HG03280 (cell line): ENCODE data around the gene MTA3.
"Not testable (repeated sequence)": the region's sequence is repeated elsewhere in the genome, so short reads cannot be mapped to it uniquely, and the experiment has no call there.

Experiments used
- ATAC-seq: cut with Tn5 transposase; IDR thresholded peaks from one replicate; pipeline ENCODE4 v1.9.1; 2021; ENCODE audit warnings: mild to moderate bottlenecking, moderate library complexity; ENCODE audit not compliant: unreplicated experiment

The MTA3 gene

DNA sequence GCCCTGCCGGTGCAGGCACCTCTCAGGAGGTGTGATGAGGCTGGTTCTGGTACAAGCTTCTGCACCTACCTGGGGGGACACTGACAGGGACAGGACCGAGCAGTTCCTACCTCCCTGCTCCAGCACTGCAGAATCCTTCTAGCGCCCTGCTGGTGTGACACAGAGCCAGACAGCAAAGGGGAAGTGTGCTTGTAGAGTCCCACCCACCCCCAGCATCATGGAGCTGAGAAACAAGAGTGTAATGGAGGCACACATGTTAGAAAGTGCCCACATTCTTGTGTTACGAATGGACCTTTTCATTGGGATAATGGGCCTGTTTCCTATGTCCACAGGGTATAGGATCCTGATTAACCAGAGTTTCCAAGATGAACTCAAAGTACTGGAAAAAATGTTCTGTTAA is 157.2 kb downstream of the MTA3 start:
- no peak for ATAC-seq

GRCh38 chr2:42726680-42727079 is 158.2 kb downstream of the MTA3 start:
- no peak for ATAC-seq

- not testable (repeated sequence) for ATAC-seq
Measured at GRCh38 chr2:42731316-42731715, 162.9 kb downstream of the MTA3 start.

DNA sequence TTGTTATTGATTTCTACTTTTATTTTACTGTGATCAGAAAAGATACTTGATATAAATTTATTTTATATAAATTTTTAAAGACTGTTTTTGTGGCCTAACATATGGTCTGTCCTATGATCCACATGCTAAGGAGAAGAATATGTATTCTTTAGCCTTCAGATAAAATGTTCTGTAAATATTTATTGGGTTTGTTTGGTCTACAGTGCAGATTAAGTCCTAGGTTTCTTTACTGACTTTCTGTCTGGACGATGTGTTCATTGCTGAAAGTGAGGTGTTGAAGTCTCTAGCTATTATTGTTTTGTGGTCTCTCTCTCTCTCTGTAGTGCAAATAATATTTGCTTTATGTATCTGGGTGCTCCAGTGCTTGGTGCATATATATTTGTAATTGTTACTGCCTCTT is 165.4 kb downstream of the MTA3 start:
- ATAC-seq, result no peak

DNA sequence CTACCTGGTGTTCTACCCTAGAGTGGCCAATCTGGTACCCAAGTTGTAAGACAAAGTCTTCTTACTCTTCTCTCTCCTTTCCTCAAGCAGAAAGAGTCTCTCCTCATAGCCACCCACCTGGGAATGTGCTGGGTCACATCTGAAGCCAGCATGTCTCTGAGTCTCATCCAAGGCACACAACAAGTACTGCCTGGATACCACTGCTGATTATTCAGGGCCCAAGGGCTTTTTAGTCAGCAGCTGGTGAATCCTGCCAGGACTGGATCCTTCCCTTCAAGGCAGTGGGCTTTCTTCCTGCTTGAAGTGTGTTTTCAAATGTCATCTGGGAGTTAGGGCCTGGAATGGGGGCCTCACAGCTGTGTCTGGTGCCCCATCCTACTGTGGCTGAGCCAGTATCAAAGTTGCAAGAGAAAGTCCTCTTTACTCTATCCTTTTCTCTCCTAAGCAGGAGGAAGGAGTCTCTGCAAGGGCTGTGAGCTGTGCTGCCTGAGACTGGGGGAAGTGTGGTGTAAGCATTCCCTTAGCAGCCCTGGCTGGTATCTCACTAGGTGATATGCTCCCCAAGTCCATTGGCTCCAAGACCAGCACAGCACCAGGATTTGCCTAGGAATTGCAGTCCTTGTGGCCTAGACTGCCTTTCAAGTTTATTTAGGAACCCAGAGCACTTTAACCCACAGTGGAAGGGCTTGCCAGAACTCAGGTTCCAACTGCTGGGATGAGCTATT is 168.3 kb downstream of the MTA3 start:
- ATAC-seq, result no peak

- ATAC-seq, result no peak
Measured at GRCh38 chr2:42741140-42741539, 172.7 kb downstream of the MTA3 start.

GRCh38 chr2:42742740-42743658 is 174.6 kb downstream of the MTA3 start:
- ATAC-seq, result no peak

DNA sequence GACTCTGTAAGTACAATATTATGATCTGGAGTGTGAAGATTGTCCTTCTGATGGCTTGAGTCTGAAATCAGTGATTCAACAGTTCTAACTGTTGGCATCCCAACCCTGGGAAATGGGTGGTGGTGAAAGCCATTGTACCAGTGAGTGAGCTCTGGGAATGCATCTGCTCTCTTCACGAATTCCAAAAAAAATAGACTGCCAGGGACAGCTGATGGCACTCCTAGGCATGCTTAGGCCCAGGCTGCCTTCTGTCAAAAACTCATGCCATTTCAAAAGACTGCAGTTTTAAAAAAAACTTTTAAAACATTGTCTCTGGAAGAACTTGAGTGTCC is 175.2 kb downstream of the MTA3 start:
- ATAC-seq, result no peak

DNA sequence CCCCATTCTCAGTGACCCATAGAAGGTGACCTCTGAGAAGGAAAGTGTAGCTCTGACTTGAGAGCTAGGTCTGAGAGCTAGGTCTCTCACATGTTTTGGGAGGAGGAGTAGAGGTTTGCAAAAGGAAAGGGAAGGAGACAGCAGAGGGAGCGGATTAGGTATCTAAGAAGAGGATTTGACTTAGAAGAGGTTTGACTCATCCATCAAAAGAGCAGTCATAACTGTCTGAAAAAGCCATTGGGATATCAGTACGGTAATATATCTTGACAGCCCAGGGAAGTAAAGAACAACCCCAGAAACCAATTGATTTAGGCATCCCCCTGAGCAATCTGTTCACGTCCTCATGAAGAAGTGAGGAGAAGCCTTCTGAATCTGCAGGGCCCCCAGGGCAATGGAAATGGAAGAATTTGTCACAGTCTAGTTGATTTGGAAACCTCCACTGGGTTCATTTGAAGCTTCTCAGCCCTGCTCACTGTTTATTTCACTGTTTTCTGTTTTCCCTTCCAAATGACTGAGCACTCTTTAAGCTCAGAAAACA is 176.2 kb downstream of the MTA3 start:
- no peak for ATAC-seq

DNA sequence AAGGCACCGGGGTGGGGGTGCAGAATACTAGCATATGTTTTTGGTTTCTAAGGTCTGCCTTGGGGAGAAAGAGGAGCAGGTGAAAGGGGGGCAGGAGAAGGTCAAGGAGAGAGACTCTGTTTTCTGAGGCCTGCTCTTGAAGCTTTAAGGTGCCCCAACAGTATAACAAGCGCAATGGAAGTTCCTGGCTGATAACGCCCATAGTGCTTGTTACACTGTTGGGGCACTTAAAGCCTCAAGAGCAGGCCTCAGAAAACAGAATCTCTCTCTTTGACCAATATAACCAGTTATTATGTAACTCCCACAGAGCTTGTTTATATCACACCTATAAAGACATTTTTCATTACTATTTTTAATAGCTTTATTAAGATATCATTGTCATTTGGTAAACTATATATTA is 179.0 kb downstream of the MTA3 start:
- ATAC-seq, result no peak

GRCh38 chr2:42748840-42749239 is 180.4 kb downstream of the MTA3 start:
- no peak for ATAC-seq

- peak; percentile 54 for ATAC-seq
Measured at GRCh38 chr2:42752314-42752713, 183.9 kb downstream of the MTA3 start.

- ATAC-seq, result no peak
Measured at GRCh38 chr2:42752816-42753813, 184.7 kb downstream of the MTA3 start.

DNA sequence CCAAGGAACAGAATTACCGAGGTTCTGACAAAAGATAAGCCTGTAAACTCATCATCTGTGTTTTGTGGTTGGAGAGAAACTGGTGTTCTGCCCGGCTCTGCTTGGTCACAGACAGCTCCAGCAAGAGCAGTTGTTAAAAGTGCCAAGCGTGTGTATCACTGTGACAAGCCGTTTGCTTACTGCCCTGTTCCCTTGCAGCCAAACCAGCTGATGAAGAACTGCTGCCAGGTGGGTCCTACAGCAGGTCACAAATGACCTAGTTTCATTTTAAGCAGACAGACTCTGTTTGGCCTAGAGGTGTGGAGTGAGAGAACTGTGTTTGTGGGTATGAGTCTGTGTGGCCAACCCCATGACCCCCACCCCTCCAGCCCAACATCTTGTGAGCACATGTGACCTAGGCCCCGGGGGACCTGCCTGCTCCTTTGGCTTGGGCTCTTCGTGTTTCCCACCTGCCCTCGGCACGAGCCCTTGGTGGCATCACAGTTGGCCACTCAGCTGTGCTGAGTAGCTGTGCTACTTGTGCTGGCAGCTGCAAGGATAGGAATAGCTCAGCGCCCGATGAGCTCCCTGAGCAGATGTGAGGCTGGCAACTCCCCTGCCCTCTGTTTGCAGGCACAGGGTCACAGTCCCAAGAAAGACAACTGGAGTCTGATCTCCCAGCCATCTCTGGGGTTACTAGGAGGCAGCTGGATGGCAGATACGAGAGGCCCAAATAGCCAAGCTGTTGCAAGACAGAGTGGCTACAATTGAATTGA is 185.8 kb downstream of the MTA3 start:
- ATAC-seq, result peak; percentile 68

DNA sequence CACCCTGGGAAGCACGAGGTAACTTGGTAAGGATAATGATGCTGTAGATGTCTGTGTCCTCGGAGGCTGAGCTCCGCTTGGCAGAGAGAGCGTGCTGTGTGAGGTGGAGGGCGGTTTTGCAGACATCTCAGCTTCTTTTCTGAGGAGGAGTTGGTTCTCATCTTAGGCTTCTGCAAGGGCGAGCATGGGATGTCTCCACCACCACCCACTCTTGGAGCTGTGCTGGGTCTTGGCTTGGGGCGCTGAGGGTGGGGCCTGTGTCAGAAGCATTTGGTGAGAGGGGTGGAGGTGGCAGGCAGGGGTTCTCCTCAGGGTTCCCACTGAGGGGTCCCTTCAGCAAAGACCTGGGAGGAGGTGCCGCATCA is 186.3 kb downstream of the MTA3 start:
- no peak for ATAC-seq

- no peak for ATAC-seq
Measured at GRCh38 chr2:42755191-42755880, 186.9 kb downstream of the MTA3 start.

DNA sequence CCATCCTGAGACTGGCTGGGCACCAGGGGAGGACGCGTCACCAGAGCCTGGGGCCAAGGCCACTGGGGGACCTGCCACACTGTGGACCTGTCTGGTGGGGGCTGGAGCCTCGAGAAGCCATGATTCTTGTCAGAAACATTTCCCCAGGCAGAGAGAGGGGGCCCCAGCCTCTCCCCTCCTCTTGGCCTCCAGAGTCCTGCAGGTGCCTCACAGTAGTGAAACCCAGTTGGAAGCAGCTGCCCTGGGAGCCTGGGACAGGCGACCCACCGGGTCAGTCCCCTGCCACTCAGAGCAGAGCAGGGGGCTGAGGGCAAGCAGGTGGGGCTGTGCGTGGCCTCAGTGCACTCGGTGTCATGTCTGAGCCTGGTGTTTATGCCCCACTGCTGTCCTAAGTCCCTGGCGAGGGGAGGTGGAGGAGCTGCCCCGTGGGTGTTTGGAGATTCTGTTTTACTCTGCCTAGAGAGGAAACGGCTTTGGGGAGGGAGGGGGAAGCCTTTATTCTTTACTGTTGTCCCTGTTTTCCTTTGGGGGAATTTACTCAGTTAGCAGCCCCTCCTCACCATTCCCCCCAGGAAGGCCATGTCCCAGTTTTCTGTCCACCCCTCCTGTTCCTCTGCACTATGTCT is 187.8 kb downstream of the MTA3 start:
- no peak for ATAC-seq

- ATAC-seq, result no peak
Measured at GRCh38 chr2:42756966-42757513, 188.6 kb downstream of the MTA3 start.
